HepG2 (cell line): ENCODE data around the gene CNP. TPM values are rescaled to one million over a fixed set of nuclear protein-coding genes. Genes with fewer than 3 reads are reported as not detected.

Experiments
- ATF1 ChIP-seq: IDR thresholded peaks from 2 replicates; pipeline ENCODE4 v1.6.1; 2016; ENCODE audit warnings: mild to moderate bottlenecking, control low read depth
- CBX1 ChIP-seq: IDR thresholded peaks from one replicate; pipeline ENCODE4 v1.6.1; 2016; ENCODE audit warnings: antibody characterized with exemption, low read depth
- CREB1 ChIP-seq, 2 experiments: fragments of 450-650 bp in 1 of 2; IDR thresholded peaks; 2 replicates each; pipeline ENCODE4 v1.6.1; 2016 to 2017; ENCODE audit warnings: control low read depth in 1 of 2, mild to moderate bottlenecking in 1 of 2, missing compliant biosample characterization in 1 of 2, missing genetic modification characterization in 1 of 2
- ELK4 ChIP-seq: sonication (generic); formaldehyde crosslinking; IDR thresholded peaks from 2 replicates; pipeline ENCODE4 v1.9.0; 2021; ENCODE audit warnings: missing genetic modification reagents, borderline replicate concordance
- HNRNPL ChIP-seq: fragments of 200-400 bp; formaldehyde crosslinking; IDR thresholded peaks from 2 replicates; pipeline ENCODE4 v1.6.1; 2017; ENCODE audit warnings: mild to moderate bottlenecking, low read depth, low read length
- JUN ChIP-seq: sonication (generic); formaldehyde crosslinking; IDR thresholded peaks from 2 replicates; pipeline ENCODE4 v1.4.0; 2020; ENCODE audit warnings: mild to moderate bottlenecking, missing genetic modification reagents
- KLF13 ChIP-seq: sonication (generic); formaldehyde crosslinking; IDR thresholded peaks from 2 replicates; pipeline ENCODE4 v1.4.0; 2020; ENCODE audit warnings: mild to moderate bottlenecking, missing genetic modification reagents
- MXD1 ChIP-seq: sonication (generic); formaldehyde crosslinking; IDR thresholded peaks from 2 replicates; pipeline ENCODE4 v1.4.0; 2020; ENCODE audit warnings: mild to moderate bottlenecking, missing genetic modification reagents
- NCOR1 ChIP-seq: fragments of 200-600 bp; sonication (generic); IDR thresholded peaks from 2 replicates; pipeline ENCODE4 v1.7.0; 2017; ENCODE audit warnings: antibody characterized with exemption, low read length, borderline replicate concordance
- NFATC3 ChIP-seq: sonication (generic); formaldehyde crosslinking; IDR thresholded peaks from 2 replicates; pipeline ENCODE4 v1.5.1; 2020; ENCODE audit warnings: mild to moderate bottlenecking, missing genetic modification reagents
- PATZ1 ChIP-seq: sonication (generic); formaldehyde crosslinking; IDR thresholded peaks from 2 replicates; pipeline ENCODE4 v1.4.0; 2020; ENCODE audit warnings: missing genetic modification reagents
- POGZ ChIP-seq: sonication (generic); formaldehyde crosslinking; IDR thresholded peaks from 2 replicates; pipeline ENCODE4 v1.4.0; 2020; ENCODE audit warnings: mild to moderate bottlenecking, missing genetic modification reagents
- SNAI1 ChIP-seq: sonication (generic); formaldehyde crosslinking; IDR thresholded peaks from 2 replicates; pipeline ENCODE4 v1.5.0; 2020; ENCODE audit warnings: mild to moderate bottlenecking, missing genetic modification reagents, borderline replicate concordance
- ZKSCAN5 ChIP-seq: sonication (generic); formaldehyde crosslinking; IDR thresholded peaks from 2 replicates; pipeline ENCODE4 v1.5.1; 2020; ENCODE audit warnings: mild to moderate bottlenecking, missing genetic modification reagents
- ZKSCAN8 ChIP-seq: IDR thresholded peaks from 2 replicates; pipeline ENCODE4 v1.6.1; 2016; ENCODE audit warnings: borderline replicate concordance, missing genetic modification reagents, missing compliant biosample characterization
- ZNF362 ChIP-seq: sonication (generic); formaldehyde crosslinking; IDR thresholded peaks from 2 replicates; pipeline ENCODE4 v1.4.0; 2020; ENCODE audit warnings: missing genetic modification reagents, mild to moderate bottlenecking, borderline replicate concordance
- ZNF460 ChIP-seq: sonication (generic); formaldehyde crosslinking; IDR thresholded peaks from 2 replicates; pipeline ENCODE4 v1.5.1; 2020; ENCODE audit warnings: missing genetic modification reagents, mild to moderate bottlenecking, borderline replicate concordance
- ZNF496 ChIP-seq: sonication (generic); formaldehyde crosslinking; IDR thresholded peaks from 2 replicates; pipeline ENCODE4 v1.8.1; 2023; ENCODE audit warnings: mild to moderate bottlenecking, moderate library complexity, missing genetic modification reagents; ENCODE audit not compliant: insufficient replicate concordance
- ZNF547 ChIP-seq: sonication (generic); formaldehyde crosslinking; IDR thresholded peaks from 2 replicates; pipeline ENCODE4 v1.5.1; 2020; ENCODE audit warnings: mild to moderate bottlenecking, missing genetic modification reagents
- ZNF576 ChIP-seq: sonication (generic); formaldehyde crosslinking; IDR thresholded peaks from 2 replicates; pipeline ENCODE4 v1.4.0; 2020; ENCODE audit warnings: mild to moderate bottlenecking, missing genetic modification reagents
- ZNF790 ChIP-seq: sonication (generic); formaldehyde crosslinking; IDR thresholded peaks from 2 replicates; pipeline ENCODE4 v1.8.0; 2022; ENCODE audit warnings: missing genetic modification reagents, mild to moderate bottlenecking, borderline replicate concordance
- polyA plus RNA-seq, 8 experiments: library from polyadenylated mRNA; depleted of rRNA in 3 of 8; stranded (reverse) in 7 of 8; unstranded in 1 of 8; fragments of >200 nt; fragmentation: Illumina TruSeq in 4 of 8; extraction: Trizol in 4 of 8; gene quantifications; 2 replicates each; pipeline versions ENCODE4 v1.2.1 to v1.2.3, GENCODE V29; 2011 to 2016; ENCODE audit warnings: low read depth in 4 of 8, missing spikeins in 1 of 8, mixed read lengths in 1 of 8; ENCODE audit not compliant: insufficient read depth in 1 of 8
- total RNA-seq, 5 experiments: library from RNA; depleted of rRNA; stranded (reverse); fragments of >200 nt; fragmentation: Illumina TruSeq; extraction: Trizol; gene quantifications; 2 replicates each; pipeline ENCODE4 v1.2.3, GENCODE V29; 2016; ENCODE audit warnings: low read depth in 1 of 5

Gene CNP
- total and polyA plus RNA-seq, 2 of the 13 experiments (the other 11 are each of a cell fraction or from before 2014, with no cell fraction given), result 97.2 to 161 TPM

- TF ChIP-seq MXD1 (CRISPR knock-in tag), result no peak
- no peak for TF ChIP-seq NCOR1
- TF ChIP-seq ZNF496 (CRISPR knock-in tag), result no peak
- no peak for TF ChIP-seq ELK4 (CRISPR knock-in tag)
- TF ChIP-seq HNRNPL, result no peak
- TF ChIP-seq POGZ, result peak; percentile 99
- 0 out of 2 replicates have a peak, but pooled peaks have one; percentile 55 for TF ChIP-seq KLF13 (CRISPR knock-in tag)
- TF ChIP-seq JUN (CRISPR knock-in tag), result no peak
- peak; percentile 32; the same call in 1 of the 2 replicates for TF ChIP-seq CREB1 (IDR thresholded peaks at IDR 0.05)
- peak; percentile 74 for TF ChIP-seq CREB1 (CRISPR knock-in tag; IDR thresholded peaks at IDR 0.05)
- 0 out of 2 replicates have a peak, but pooled peaks have one; percentile 30 for TF ChIP-seq SNAI1 (CRISPR knock-in tag)
- peak; percentile 95 for TF ChIP-seq PATZ1
- peak; percentile 25; the same call in 1 of the 2 replicates for TF ChIP-seq ZNF362 (CRISPR knock-in tag)
- peak; percentile 53 for TF ChIP-seq ZNF547 (CRISPR knock-in tag)
- no peak for TF ChIP-seq NFATC3 (CRISPR knock-in tag)
- TF ChIP-seq ZNF576 (CRISPR knock-in tag), result no peak
- TF ChIP-seq ATF1 (CRISPR knock-in tag), result 0 out of 2 replicates have a peak, but pooled peaks have one; percentile 44
- TF ChIP-seq CBX1, result peak; percentile 84
- peak; percentile 40; the same call in 1 of the 2 replicates for TF ChIP-seq ZNF460 (CRISPR knock-in tag)
- TF ChIP-seq ZKSCAN8 (CRISPR knock-in tag), result peak; percentile 82; the same call in 1 of the 2 replicates
- TF ChIP-seq ZNF790 (CRISPR knock-in tag), result no peak; the same call in 1 of the 2 replicates
- TF ChIP-seq ZKSCAN5, result no peak
Measured at GRCh38 chr17:42019509-42020404, 53.2 kb downstream of the CNP start, which contains the start of gene NKIRAS2 (continued).
